WTC11 (cell line): ENCODE results near the gene ASIP. TPM values are rescaled to one million over a fixed set of nuclear protein-coding genes. Genes with fewer than 3 reads are reported as not detected.

ENCODE experiments used
- ATAC-seq: fragments of 200-7000 bp; cut with Tn5 transposase; 2 replicates; pipeline ENCODE4 v1.10.0; 2021; ENCODE audit warnings: mild to moderate bottlenecking, moderate library complexity
- CTCF ChIA-PET: fragments of 300-600 bp; sonication (Branson Sonifier 250); formaldehyde crosslinking; loops from one replicate; lab custom pipeline; 2021; ENCODE audit warnings: antibody characterized with exemption; lab: Charles Lee
- POLR2A ChIA-PET: fragments of 350-600 bp; sonication (Branson Sonifier 250); formaldehyde crosslinking; loops from one replicate; lab custom pipeline; 2021; ENCODE audit warnings: antibody characterized with exemption; lab: Charles Lee
- DNase-seq: peaks from one replicate; pipeline ENCODE4 v3.0.0; 2021; ENCODE audit warnings: low spot score
- H3K27ac Mint-ChIP-seq: 2 replicates; pipeline ENCODE4 v1.8.0; 2021; ENCODE audit warnings: mixed read lengths
- H3K27me3 Mint-ChIP-seq: 2 replicates; pipeline ENCODE4 v1.8.0; 2021; ENCODE audit warnings: low read depth, mild to moderate bottlenecking, moderate library complexity, mixed read lengths
- H3K36me3 Mint-ChIP-seq: 2 replicates; pipeline ENCODE4 v1.8.0; 2021; ENCODE audit warnings: mixed read lengths
- H3K4me1 Mint-ChIP-seq: 2 replicates; pipeline ENCODE4 v1.8.0; 2022; ENCODE audit warnings: mixed read lengths
- H3K4me3 Mint-ChIP-seq: 2 replicates; pipeline ENCODE4 v1.8.0; 2021; ENCODE audit warnings: mild to moderate bottlenecking, moderate library complexity, mixed read lengths
- H3K9me3 Mint-ChIP-seq: 2 replicates; pipeline ENCODE4 v1.8.0; 2021; ENCODE audit warnings: mixed read lengths
- ARID4B ChIP-seq: sonication (generic); formaldehyde crosslinking; IDR thresholded peaks from 2 replicates; pipeline ENCODE4 v1.8.0; 2023; ENCODE audit warnings: missing genetic modification reagents, mild to moderate bottlenecking, borderline replicate concordance
- ATF1 ChIP-seq: sonication (generic); formaldehyde crosslinking; IDR thresholded peaks from 2 replicates; pipeline ENCODE4 v1.8.1; 2023; ENCODE audit warnings: mild to moderate bottlenecking, moderate library complexity, missing genetic modification reagents
- ATF6 ChIP-seq: sonication (generic); formaldehyde crosslinking; IDR thresholded peaks from 2 replicates; pipeline ENCODE4 v1.8.1; 2023; ENCODE audit warnings: mild to moderate bottlenecking, missing genetic modification reagents
- E2F4 ChIP-seq: sonication (generic); formaldehyde crosslinking; IDR thresholded peaks from 2 replicates; pipeline ENCODE4 v1.8.1; 2022; ENCODE audit warnings: low read depth, mild to moderate bottlenecking, moderate library complexity, missing genetic modification reagents, borderline replicate concordance
- EMX1 ChIP-seq: fragments of 250-450 bp; sonication (Bioruptor Pico); IDR thresholded peaks from 2 replicates; pipeline ENCODE4 v1.8.0; 2021; ENCODE audit warnings: mild to moderate bottlenecking
- ERG ChIP-seq: fragments of 250-450 bp; sonication (Bioruptor Pico); IDR thresholded peaks from 2 replicates; pipeline ENCODE4 v1.8.0; 2021; ENCODE audit warnings: mild to moderate bottlenecking
- ESRRA ChIP-seq: sonication (generic); formaldehyde crosslinking; IDR thresholded peaks from 2 replicates; pipeline ENCODE4 v1.8.1; 2022; ENCODE audit warnings: mild to moderate bottlenecking, missing genetic modification reagents, borderline replicate concordance
- IRF1 ChIP-seq: sonication (generic); formaldehyde crosslinking; IDR thresholded peaks from 2 replicates; pipeline ENCODE4 v1.8.0; 2023; ENCODE audit warnings: missing genetic modification reagents
- IRF2 ChIP-seq: sonication (generic); formaldehyde crosslinking; IDR thresholded peaks from 2 replicates; pipeline ENCODE4 v1.8.0; 2022; ENCODE audit warnings: low read depth, missing genetic modification reagents, borderline replicate concordance
- JUN ChIP-seq: sonication (generic); formaldehyde crosslinking; IDR thresholded peaks from 2 replicates; pipeline ENCODE4 v1.8.0; 2023; ENCODE audit warnings: mild to moderate bottlenecking, missing genetic modification reagents
- MAX ChIP-seq: sonication (generic); formaldehyde crosslinking; IDR thresholded peaks from 2 replicates; pipeline ENCODE4 v1.8.0; 2022; ENCODE audit warnings: mild to moderate bottlenecking, missing genetic modification reagents
- NFYB ChIP-seq: sonication (generic); formaldehyde crosslinking; conservative IDR thresholded peaks from 2 replicates; pipeline ENCODE4 v1.8.0; 2022; ENCODE audit warnings: low read depth, missing genetic modification reagents
- PREB ChIP-seq: sonication (generic); formaldehyde crosslinking; IDR thresholded peaks from 2 replicates; pipeline ENCODE4 v1.8.1; 2022; ENCODE audit warnings: mild to moderate bottlenecking, missing genetic modification reagents, moderate library complexity, borderline replicate concordance
- PRRX2 ChIP-seq: fragments of 250-450 bp; sonication (Bioruptor Pico); IDR thresholded peaks from 2 replicates; pipeline ENCODE4 v1.8.0; 2021; ENCODE audit warnings: mild to moderate bottlenecking
- SMAD4 ChIP-seq: sonication (generic); formaldehyde crosslinking; IDR thresholded peaks from 2 replicates; pipeline ENCODE4 v1.8.0; 2022; ENCODE audit warnings: mild to moderate bottlenecking, missing genetic modification reagents
- TEAD4 ChIP-seq: sonication (generic); formaldehyde crosslinking; IDR thresholded peaks from 2 replicates; pipeline ENCODE4 v1.8.0; 2022; ENCODE audit warnings: mild to moderate bottlenecking, missing genetic modification reagents
- ZBTB43 ChIP-seq: sonication (generic); formaldehyde crosslinking; IDR thresholded peaks from 2 replicates; pipeline ENCODE4 v1.8.1; 2023; ENCODE audit warnings: mild to moderate bottlenecking, missing genetic modification reagents
- ZNF219 ChIP-seq: sonication (generic); formaldehyde crosslinking; IDR thresholded peaks from 2 replicates; pipeline ENCODE4 v1.8.0; 2023; ENCODE audit warnings: missing genetic modification reagents, mild to moderate bottlenecking, borderline replicate concordance
- ZNF317 ChIP-seq: sonication (generic); formaldehyde crosslinking; IDR thresholded peaks from 2 replicates; pipeline ENCODE4 v1.8.1; 2023; ENCODE audit warnings: low read depth, mild to moderate bottlenecking, moderate library complexity, missing genetic modification reagents, borderline replicate concordance
- ZNF532 ChIP-seq: fragments of 250-450 bp; sonication (Bioruptor Pico); IDR thresholded peaks from 2 replicates; pipeline ENCODE4 v1.9.0; 2021; ENCODE audit warnings: mild to moderate bottlenecking, borderline replicate concordance
- total RNA-seq: library from RNA; stranded (reverse); gene quantifications from 3 replicates; pipeline ENCODE4 v1.2.3, GENCODE V29; 2021

The ASIP gene
- total RNA-seq, 1 experiment from 2014 or later: not detected

- TF ChIP-seq EMX1 (CRISPR knock-in tag): no peak
- no peak for TF ChIP-seq PREB (CRISPR knock-in tag)
- TF ChIP-seq ATF1 (CRISPR knock-in tag): no peak
- TF ChIP-seq ZNF317 (CRISPR knock-in tag): no peak
- TF ChIP-seq SMAD4: no peak
Measured at GRCh38 chr20:34294563-34294962, 53.3 kb downstream of the ASIP start (continued).

GRCh38 chr20:34295284-34295683 lies 54.1 kb downstream of the ASIP start:
- ATAC-seq (no peak), DNase-seq (no peak)
- no peaks in the 10 kb centered on the region for H3K27me3 Mint-ChIP-seq
- H3K4me1 Mint-ChIP-seq: peaks cover 2% of the 10 kb centered on the region; the same call in 1 of the 2 replicates
- H3K36me3 Mint-ChIP-seq: peaks cover 55% of the 10 kb centered on the region
- POLR2A ChIA-PET: no interaction called here
- H3K4me3 Mint-ChIP-seq: no peak overlapping the region
- H3K9me3 Mint-ChIP-seq: no peaks in the 10 kb centered on the region
- CTCF ChIA-PET: no interaction called here
- no peak overlapping the region for H3K27ac Mint-ChIP-seq
- no peak for TF ChIP-seq ERG (CRISPR knock-in tag)
- no peak for TF ChIP-seq ZNF532 (CRISPR knock-in tag)
- TF ChIP-seq JUN: no peak
- no peak for TF ChIP-seq MAX
- no peak for TF ChIP-seq E2F4 (CRISPR knock-in tag)
- TF ChIP-seq PRRX2: no peak
- no peak for TF ChIP-seq TEAD4 (CRISPR knock-in tag)
- no peak for TF ChIP-seq ESRRA (CRISPR knock-in tag)
- TF ChIP-seq IRF2 (CRISPR knock-in tag): no peak
- TF ChIP-seq IRF1 (CRISPR knock-in tag): no peak
- no peak for TF ChIP-seq ARID4B (CRISPR knock-in tag)
- TF ChIP-seq ZBTB43 (CRISPR knock-in tag): no peak
- no peak for TF ChIP-seq ATF6 (CRISPR knock-in tag)
- no peak for TF ChIP-seq ZNF219 (CRISPR knock-in tag)
- TF ChIP-seq NFYB (CRISPR knock-in tag): no peak
